Uterus (tissue), 2 donors: ENCODE data around the gene LMNA.

Experiments
- CTCF ChIP-seq, 4 experiments: fragments of 200-600 bp in 2 of 4; fragments of 450-650 bp in 2 of 4; sonication (generic) in 2 of 4; IDR thresholded peaks; one replicate each; pipeline ENCODE4 v1.5.1; 2016 to 2019; ENCODE audit warnings: antibody characterized with exemption in 4 of 4, mild to moderate bottlenecking in 2 of 4, moderate library complexity in 1 of 4
- POLR2A ChIP-seq, 2 donors: fragments of 450-650 bp; IDR thresholded peaks; one replicate each; pipeline ENCODE4 v1.6.1; 2016; ENCODE audit warnings: antibody characterized with exemption in 2 of 2, mild to moderate bottlenecking in 1 of 2, moderate library complexity in 1 of 2

DNA sequence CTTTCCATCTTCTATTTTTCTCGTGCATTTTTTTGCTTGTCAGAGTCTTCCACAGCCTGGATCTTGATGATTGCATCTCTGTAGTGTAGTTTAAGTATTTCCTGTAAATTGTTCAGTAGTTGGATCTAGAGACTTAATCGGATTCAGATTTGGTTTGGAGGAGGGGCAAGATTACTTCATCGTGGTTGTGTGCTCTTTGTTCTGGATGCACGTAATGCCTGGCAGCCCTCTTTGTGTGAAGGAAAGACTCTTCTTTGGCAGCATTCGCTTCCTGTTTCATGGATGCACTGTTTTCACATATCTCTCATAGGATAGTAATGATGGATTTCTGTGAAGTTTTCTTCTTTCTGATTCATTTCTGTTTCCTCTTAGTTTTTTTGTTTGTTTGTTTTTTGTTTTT is 53.0 kb downstream of the LMNA start:
- TF ChIP-seq CTCF (IDR thresholded peaks at IDR 0.05) (no peak), POLR2A (IDR thresholded peaks at IDR 0.05) (no peak)
